Chondrocyte (in vitro differentiated cells): Measurements from ENCODE around the gene GGTA1. TPM values are rescaled to one million over a fixed set of nuclear protein-coding genes. Genes with fewer than 3 reads are reported as not detected.

Source experiments
- DNase-seq: peaks from one replicate; pipeline ENCODE4 v3.0.0; 2021; ENCODE audit warnings: mixed read lengths, low spot score
- H3K27ac Mint-ChIP-seq: one replicate; pipeline ENCODE4 v1.8.0; 2021; ENCODE audit warnings: mild to moderate bottlenecking, moderate library complexity, mixed read lengths; ENCODE audit not compliant: unreplicated experiment
- H3K27me3 Mint-ChIP-seq: 2 replicates; pipeline ENCODE4 v1.8.0; 2021; ENCODE audit warnings: low read depth, mixed read lengths
- H3K36me3 Mint-ChIP-seq: 2 replicates; pipeline ENCODE4 v1.8.0; 2021; ENCODE audit warnings: low read depth, mixed read lengths
- H3K4me1 Mint-ChIP-seq: 2 replicates; pipeline ENCODE4 v1.8.0; 2021; ENCODE audit warnings: low read depth, mild to moderate bottlenecking, mixed read lengths
- H3K4me3 Mint-ChIP-seq: one replicate; pipeline ENCODE4 v1.8.0; 2021; ENCODE audit warnings: mild to moderate bottlenecking, moderate library complexity, mixed read lengths; ENCODE audit not compliant: unreplicated experiment
- H3K9me3 Mint-ChIP-seq: 2 replicates; pipeline ENCODE4 v1.8.0; 2021; ENCODE audit warnings: low read depth, mixed read lengths
- CTCF ChIP-seq: fragments of 200-600 bp; sonication (generic); IDR thresholded peaks from 2 replicates; pipeline ENCODE4 v1.5.0; 2021; ENCODE audit warnings: antibody characterized with exemption, mild to moderate bottlenecking, moderate library complexity
- total RNA-seq: library from RNA; stranded (reverse); gene quantifications from 3 replicates; pipeline ENCODE4 v1.2.1, GENCODE V29; 2021

GGTA1 gene
- total RNA-seq, 1 donor from 2014 or later, result 3.2 TPM

DNA sequence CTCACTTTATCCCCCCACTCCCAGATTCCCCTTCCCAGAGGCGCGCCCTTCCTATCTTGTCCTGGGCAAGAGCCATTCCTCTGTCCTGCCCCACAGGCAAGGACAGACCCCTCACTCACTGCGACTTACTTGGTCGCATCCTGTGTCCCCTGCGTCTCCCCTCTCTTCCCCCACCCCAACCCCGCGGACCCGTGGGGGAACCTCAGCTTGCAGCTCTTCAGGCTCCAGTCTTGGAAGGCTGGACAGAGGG lies 542 bp downstream of the GGTA1 start:
- peak overlapping the region; percentile 77 for H3K27ac Mint-ChIP-seq
- H3K4me3 Mint-ChIP-seq, result peak overlapping the region; percentile 86
- DNase-seq, result no peak
- H3K9me3 Mint-ChIP-seq, result peaks cover 8% of the 10 kb centered on the region
- TF ChIP-seq CTCF, result no peak
- peaks cover 6% of the 10 kb centered on the region for H3K36me3 Mint-ChIP-seq
- H3K4me1 Mint-ChIP-seq, result peaks cover 35% of the 10 kb centered on the region
- peaks cover 15% of the 10 kb centered on the region for H3K27me3 Mint-ChIP-seq

- TF ChIP-seq CTCF, result peak; percentile 66
- Mint-ChIP-seq H3K4me1 (peaks cover 32% of the 10 kb centered on the region), H3K4me3 (peak overlapping the region; percentile 86), H3K36me3 (peaks cover 8% of the 10 kb centered on the region), H3K9me3 (peaks cover 8% of the 10 kb centered on the region), H3K27ac (peak overlapping the region; percentile 77), H3K27me3 (peaks cover 18% of the 10 kb centered on the region)
- DNase-seq, result no peak
Measured at GRCh38 chr9:121498487-121499176, 1.0 kb downstream of the GGTA1 start.

DNA sequence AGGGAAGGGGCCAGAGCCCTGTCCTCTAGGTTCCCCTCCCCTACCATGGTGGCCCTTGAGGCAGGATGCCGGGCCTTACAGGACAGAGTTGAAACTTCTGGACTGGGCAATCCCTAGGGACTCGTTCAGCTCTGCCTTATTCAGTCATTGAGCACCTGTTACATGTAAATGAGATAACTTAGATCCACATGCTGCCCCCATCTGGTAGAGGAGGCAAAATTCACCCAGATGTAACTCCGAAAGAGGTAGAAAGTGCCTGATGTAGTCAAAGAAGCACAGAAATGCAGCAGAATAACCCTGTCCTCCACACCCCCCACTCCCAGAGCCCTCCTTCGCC lies 1.5 kb downstream of the GGTA1 start:
- Mint-ChIP-seq H3K27ac (no peak overlapping the region), H3K4me3 (peak overlapping the region; percentile 86), H3K27me3 (peaks cover 18% of the 10 kb centered on the region), H3K4me1 (peaks cover 27% of the 10 kb centered on the region), H3K36me3 (peaks cover 8% of the 10 kb centered on the region), H3K9me3 (peaks cover 8% of the 10 kb centered on the region)
- DNase-seq, result no peak
- TF ChIP-seq CTCF, result peak; percentile 84

DNA sequence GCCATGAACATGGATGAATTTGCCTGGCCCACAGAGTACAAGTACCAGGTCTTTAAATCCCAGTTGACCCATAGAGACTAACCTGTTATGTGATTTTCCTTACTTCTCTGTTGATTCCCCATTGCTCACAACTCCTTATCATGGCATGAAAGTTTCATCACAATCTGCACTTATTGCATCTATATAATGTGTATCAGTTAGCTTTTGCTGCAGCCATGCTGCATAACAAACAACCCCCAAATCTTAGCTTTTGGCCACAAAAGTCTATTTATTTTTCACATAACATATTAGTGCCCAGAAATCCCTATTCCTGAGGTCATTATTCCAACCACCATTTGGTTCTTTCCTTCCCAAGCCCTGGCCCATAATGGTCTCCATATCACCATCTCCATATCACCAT lies 3.7 kb downstream of the GGTA1 start:
- Mint-ChIP-seq H3K27ac (no peak overlapping the region), H3K27me3 (peaks cover 18% of the 10 kb centered on the region), H3K36me3 (peaks cover 8% of the 10 kb centered on the region), H3K4me3 (no peak overlapping the region), H3K4me1 (peaks cover 21% of the 10 kb centered on the region), H3K9me3 (peaks cover 8% of the 10 kb centered on the region)
- DNase-seq, result no peak
- no peak for TF ChIP-seq CTCF

GRCh38 chr9:121494192-121494591 lies 5.5 kb downstream of the GGTA1 start:
- Mint-ChIP-seq H3K27ac (no peak overlapping the region), H3K9me3 (peaks cover 8% of the 10 kb centered on the region), H3K4me1 (peaks cover 11% of the 10 kb centered on the region), H3K27me3 (peaks cover 18% of the 10 kb centered on the region), H3K36me3 (peaks cover 8% of the 10 kb centered on the region), H3K4me3 (no peak overlapping the region)
- TF ChIP-seq CTCF, result no peak
- DNase-seq, result peak; percentile 22
